ENCODE data around the gene CYFIP1. TPM values are rescaled to one million over a fixed set of nuclear protein-coding genes. Genes with fewer than 3 reads are reported as not detected.

The CYFIP1 gene
- total RNA-seq, 1 donor from 2014 or later = 143 TPM

DNA sequence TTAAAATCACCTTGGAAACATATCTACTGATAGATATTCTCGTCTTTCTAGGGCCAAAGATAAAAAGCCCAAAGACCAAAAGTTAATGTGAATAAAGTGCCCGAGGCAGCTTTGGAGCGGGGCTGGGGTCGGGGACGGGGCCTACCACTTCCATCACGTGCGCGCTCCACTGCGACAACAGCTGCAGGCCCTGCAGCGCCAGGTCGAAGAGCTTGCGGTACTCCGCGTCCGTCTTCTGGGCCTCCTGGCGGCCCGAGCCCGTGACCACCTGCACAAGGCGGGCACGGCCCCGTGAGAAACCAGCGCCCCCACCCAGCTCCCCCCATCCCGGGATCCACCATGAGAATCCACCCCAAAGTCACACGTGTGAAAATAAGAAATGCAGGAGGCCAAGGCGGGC lies 52.4 kb downstream of the CYFIP1 start:
- H3K4me3 Mint-ChIP-seq (ENCODE audit: unreplicated experiment) = no peak overlapping the region
- no peak for DNase-seq
- H3K27ac Mint-ChIP-seq (ENCODE audit: unreplicated experiment) = no peak overlapping the region
- H3K9me3 Mint-ChIP-seq (ENCODE audit: unreplicated experiment) = no peaks in the 10 kb centered on the region
- H3K27me3 Mint-ChIP-seq (ENCODE audit: unreplicated experiment) = peaks cover 4% of the 10 kb centered on the region
- no peaks in the 10 kb centered on the region for H3K4me1 Mint-ChIP-seq (ENCODE audit: low read depth, unreplicated experiment)
- no peaks in the 10 kb centered on the region for H3K36me3 Mint-ChIP-seq (ENCODE audit: unreplicated experiment)
- TF ChIP-seq, protein P1, sequence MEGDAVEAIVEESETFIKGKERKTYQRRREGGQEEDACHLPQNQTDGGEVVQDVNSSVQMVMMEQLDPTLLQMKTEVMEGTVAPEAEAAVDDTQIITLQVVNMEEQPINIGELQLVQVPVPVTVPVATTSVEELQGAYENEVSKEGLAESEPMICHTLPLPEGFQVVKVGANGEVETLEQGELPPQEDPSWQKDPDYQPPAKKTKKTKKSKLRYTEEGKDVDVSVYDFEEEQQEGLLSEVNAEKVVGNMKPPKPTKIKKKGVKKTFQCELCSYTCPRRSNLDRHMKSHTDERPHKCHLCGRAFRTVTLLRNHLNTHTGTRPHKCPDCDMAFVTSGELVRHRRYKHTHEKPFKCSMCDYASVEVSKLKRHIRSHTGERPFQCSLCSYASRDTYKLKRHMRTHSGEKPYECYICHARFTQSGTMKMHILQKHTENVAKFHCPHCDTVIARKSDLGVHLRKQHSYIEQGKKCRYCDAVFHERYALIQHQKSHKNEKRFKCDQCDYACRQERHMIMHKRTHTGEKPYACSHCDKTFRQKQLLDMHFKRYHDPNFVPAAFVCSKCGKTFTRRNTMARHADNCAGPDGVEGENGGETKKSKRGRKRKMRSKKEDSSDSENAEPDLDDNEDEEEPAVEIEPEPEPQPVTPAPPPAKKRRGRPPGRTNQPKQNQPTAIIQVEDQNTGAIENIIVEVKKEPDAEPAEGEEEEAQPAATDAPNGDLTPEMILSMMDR (IDR thresholded peaks at IDR 0.05; ENCODE audit: partially characterized antibody, unreplicated experiment) = no peak

DNA sequence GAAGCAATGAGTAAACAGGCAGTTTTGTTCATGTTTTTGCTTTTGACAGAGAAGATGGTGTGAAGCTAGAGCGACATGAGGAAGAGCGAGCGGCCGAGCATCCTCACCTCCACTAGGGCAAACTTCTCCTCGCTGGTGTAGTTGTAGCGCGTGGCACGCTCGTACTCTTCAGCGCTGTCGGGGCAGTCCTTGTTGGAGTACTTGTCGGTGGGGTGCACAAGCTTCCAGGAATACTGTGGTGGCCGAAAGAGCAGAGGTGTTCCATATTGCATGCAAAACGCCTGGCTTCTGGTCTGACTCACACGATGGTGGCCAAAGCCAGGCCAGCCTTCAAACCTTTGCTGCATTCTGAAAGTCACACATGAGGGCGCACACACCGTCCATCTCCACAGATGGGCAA lies 54.3 kb downstream of the CYFIP1 start:
- no peaks in the 10 kb centered on the region for H3K36me3 Mint-ChIP-seq (ENCODE audit: unreplicated experiment)
- H3K27me3 Mint-ChIP-seq (ENCODE audit: unreplicated experiment) = no peaks in the 10 kb centered on the region
- no peak overlapping the region for H3K4me3 Mint-ChIP-seq (ENCODE audit: unreplicated experiment)
- H3K9me3 Mint-ChIP-seq (ENCODE audit: unreplicated experiment) = peaks cover 1% of the 10 kb centered on the region
- H3K27ac Mint-ChIP-seq (ENCODE audit: unreplicated experiment) = no peak overlapping the region
- no peak for DNase-seq
- H3K4me1 Mint-ChIP-seq (ENCODE audit: low read depth, unreplicated experiment) = no peaks in the 10 kb centered on the region
- TF ChIP-seq, protein P1 (IDR thresholded peaks at IDR 0.05; ENCODE audit: partially characterized antibody, unreplicated experiment) = no peak

- DNase-seq = no peak
- TF ChIP-seq, protein P1 (IDR thresholded peaks at IDR 0.05; ENCODE audit: partially characterized antibody, unreplicated experiment) = no peak
- Mint-ChIP-seq H3K9me3 (ENCODE audit: unreplicated experiment) (peaks cover 3% of the 10 kb centered on the region), H3K4me3 (ENCODE audit: unreplicated experiment) (no peak overlapping the region), H3K27ac (ENCODE audit: unreplicated experiment) (no peak overlapping the region), H3K27me3 (ENCODE audit: unreplicated experiment) (no peaks in the 10 kb centered on the region), H3K36me3 (ENCODE audit: unreplicated experiment) (no peaks in the 10 kb centered on the region), H3K4me1 (ENCODE audit: low read depth, unreplicated experiment) (no peaks in the 10 kb centered on the region)
Observed at GRCh38 chr15:22922003-22922402, 58.2 kb downstream of the CYFIP1 start.

GRCh38 chr15:22919171-22919570 lies 61.0 kb downstream of the CYFIP1 start:
- no peak overlapping the region for H3K4me3 Mint-ChIP-seq (ENCODE audit: unreplicated experiment)
- H3K9me3 Mint-ChIP-seq (ENCODE audit: unreplicated experiment) = peaks cover 3% of the 10 kb centered on the region
- peaks cover 5% of the 10 kb centered on the region for H3K27me3 Mint-ChIP-seq (ENCODE audit: unreplicated experiment)
- H3K4me1 Mint-ChIP-seq (ENCODE audit: low read depth, unreplicated experiment) = no peaks in the 10 kb centered on the region
- H3K36me3 Mint-ChIP-seq (ENCODE audit: unreplicated experiment) = no peaks in the 10 kb centered on the region
- no peak overlapping the region for H3K27ac Mint-ChIP-seq (ENCODE audit: unreplicated experiment)
- no peak for DNase-seq
- TF ChIP-seq, protein P1 (IDR thresholded peaks at IDR 0.05; ENCODE audit: partially characterized antibody, unreplicated experiment) = no peak

- no peaks in the 10 kb centered on the region for H3K4me1 Mint-ChIP-seq (ENCODE audit: low read depth, unreplicated experiment)
- TF ChIP-seq, protein P1 (IDR thresholded peaks at IDR 0.05; ENCODE audit: partially characterized antibody, unreplicated experiment) = no peak
- H3K4me3 Mint-ChIP-seq (ENCODE audit: unreplicated experiment) = no peak overlapping the region
- no peak overlapping the region for H3K27ac Mint-ChIP-seq (ENCODE audit: unreplicated experiment)
- H3K27me3 Mint-ChIP-seq (ENCODE audit: unreplicated experiment) = peaks cover 5% of the 10 kb centered on the region
- no peak for DNase-seq
- H3K36me3 Mint-ChIP-seq (ENCODE audit: unreplicated experiment) = no peaks in the 10 kb centered on the region
- H3K9me3 Mint-ChIP-seq (ENCODE audit: unreplicated experiment) = peaks cover 3% of the 10 kb centered on the region
Observed at GRCh38 chr15:22918596-22919140, 61.5 kb downstream of the CYFIP1 start.
